IPS-20b (cell line): ENCODE results near the gene SPINK9.

ENCODE experiments used
- H3K27ac ChIP-seq: one replicate; pipeline ENCODE4 v1.5.1; 2013; ENCODE audit warnings: low read length
- H3K27me3 ChIP-seq: 2 replicates; pipeline ENCODE4 v1.6.1; 2013; ENCODE audit warnings: mild to moderate bottlenecking, low read length, inconsistent platforms; ENCODE audit not compliant: insufficient read depth
- H3K36me3 ChIP-seq: 2 replicates; pipeline ENCODE4 v1.6.1; 2013; ENCODE audit warnings: low read depth, mild to moderate bottlenecking, inconsistent platforms, low read length, moderate library complexity; ENCODE audit not compliant: insufficient read depth
- H3K4me1 ChIP-seq: 2 replicates; pipeline ENCODE4 v1.6.1; 2013; ENCODE audit warnings: mild to moderate bottlenecking, control low read depth, inconsistent platforms, low read length, moderate library complexity; ENCODE audit not compliant: insufficient read depth
- H3K4me3 ChIP-seq: 2 replicates; pipeline ENCODE4 v1.5.1; 2013; ENCODE audit warnings: mild to moderate bottlenecking, low read length, inconsistent platforms
- H3K9ac ChIP-seq: 2 replicates; pipeline ENCODE4 v1.6.1; 2013; ENCODE audit warnings: low read depth, mild to moderate bottlenecking, inconsistent platforms, low read length, moderate library complexity
- H3K9me3 ChIP-seq: 2 replicates; pipeline ENCODE4 v1.6.1; 2013; ENCODE audit warnings: mild to moderate bottlenecking, low read depth, low read length, inconsistent platforms; ENCODE audit not compliant: insufficient read depth

The SPINK9 gene

DNA sequence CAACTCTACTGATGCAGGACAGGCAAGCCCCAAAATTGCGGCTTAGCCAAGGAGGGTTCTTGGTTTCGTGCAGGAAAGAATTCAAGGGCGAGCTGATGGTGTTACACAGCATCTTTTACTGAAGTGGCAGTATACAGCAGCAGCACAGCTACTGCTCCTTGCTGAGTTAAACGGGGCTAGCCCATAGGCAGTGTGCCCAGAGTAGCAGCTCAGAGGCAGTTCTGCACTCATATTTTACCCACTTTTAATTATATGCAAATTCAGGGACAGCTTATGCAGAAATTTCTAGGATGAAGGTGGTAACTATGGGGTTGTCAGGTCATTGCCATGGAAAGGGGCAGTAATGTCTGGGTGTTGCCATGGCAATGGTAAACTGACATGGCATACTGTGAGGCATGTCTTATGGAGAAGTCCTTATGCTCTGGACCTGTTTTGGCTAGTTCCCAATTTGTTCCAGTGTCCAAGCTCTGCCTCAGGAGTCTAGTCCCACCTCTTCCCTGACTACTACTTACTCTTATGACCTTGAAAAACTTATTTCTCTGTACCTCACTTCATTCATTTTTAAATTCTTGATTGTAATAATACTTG is 2.0 kb upstream of the SPINK9 start:
- Histone ChIP-seq H3K9me3 (peaks cover 3% of the 10 kb centered on the region; the same call in 1 of the 2 replicates), H3K9ac (no peak overlapping the region), H3K36me3 (no peaks in the 10 kb centered on the region), H3K27ac (no peak overlapping the region), H3K4me1 (no peaks in the 10 kb centered on the region), H3K4me3 (no peak overlapping the region), H3K27me3 (no peaks in the 10 kb centered on the region)

DNA sequence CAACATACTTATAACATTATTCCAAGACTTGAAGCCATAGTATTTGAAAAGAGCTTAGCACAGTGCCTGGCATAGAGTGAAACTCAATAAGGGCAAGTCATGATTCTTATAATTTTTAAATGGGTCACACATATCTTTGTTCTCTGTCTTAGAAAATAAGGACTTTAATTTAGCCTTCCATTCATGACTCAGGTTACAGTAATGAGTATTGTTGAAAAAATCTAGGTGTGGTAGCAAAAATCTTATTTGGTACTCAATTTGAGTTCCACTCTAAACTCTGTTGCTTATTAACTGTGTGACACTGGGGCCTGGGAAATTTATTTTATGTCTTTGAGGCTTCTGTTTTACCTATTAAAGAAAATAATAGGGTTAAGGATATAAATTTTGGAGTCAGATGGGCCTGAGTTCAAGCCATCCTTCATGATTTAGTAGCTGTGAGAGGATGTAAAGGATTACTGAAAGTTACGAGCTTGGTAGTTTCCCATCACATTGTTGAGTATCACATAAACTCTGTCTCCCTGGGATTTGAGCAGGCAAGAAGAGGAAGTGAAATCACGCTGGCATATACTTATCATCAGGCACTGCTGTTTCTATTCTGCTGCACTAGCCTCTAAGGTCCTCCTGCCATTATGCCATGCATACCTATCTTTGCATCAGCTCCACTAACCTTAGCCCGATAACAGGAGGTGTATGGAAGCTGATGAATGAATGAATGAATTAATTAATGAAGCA is 1.5 kb downstream of the SPINK9 start:
- no peak overlapping the region for H3K4me3 ChIP-seq
- H3K9ac ChIP-seq = no peak overlapping the region
- no peaks in the 10 kb centered on the region for H3K36me3 ChIP-seq
- no peaks in the 10 kb centered on the region for H3K4me1 ChIP-seq
- H3K27ac ChIP-seq = no peak overlapping the region
- no peaks in the 10 kb centered on the region for H3K27me3 ChIP-seq
- no peaks in the 10 kb centered on the region for H3K9me3 ChIP-seq

DNA sequence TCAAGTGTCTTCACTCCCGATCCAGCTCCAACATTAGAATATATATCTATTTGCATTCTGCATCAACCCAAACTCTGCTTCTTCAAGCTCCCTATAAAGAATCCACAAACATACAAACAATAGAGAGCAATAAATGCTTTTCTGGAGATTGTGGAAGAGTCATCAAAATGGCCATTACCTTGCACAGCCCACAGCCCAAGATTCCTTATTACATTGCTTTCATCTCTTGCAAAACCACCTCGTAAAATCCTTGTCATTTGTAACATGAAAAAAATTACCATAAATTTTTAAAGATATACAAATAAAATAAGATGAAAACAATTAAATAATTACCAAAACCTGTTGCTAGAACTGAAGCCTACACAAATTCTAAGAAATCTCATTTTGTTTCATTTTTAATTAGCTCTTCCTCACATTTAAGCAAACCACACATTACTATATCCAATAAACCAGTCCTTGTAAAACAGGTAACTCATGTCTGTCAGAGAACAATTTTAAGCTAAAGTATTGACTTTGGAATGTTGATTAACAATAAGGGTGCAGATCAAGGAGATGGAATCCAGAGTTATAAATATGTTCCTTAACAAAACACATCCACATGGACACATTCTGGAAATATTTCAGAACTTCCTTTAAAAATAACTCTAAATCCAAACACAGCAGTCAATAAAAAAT is 7.1 kb downstream of the SPINK9 start:
- no peak overlapping the region for H3K4me3 ChIP-seq
- H3K9ac ChIP-seq = no peak overlapping the region
- no peaks in the 10 kb centered on the region for H3K4me1 ChIP-seq
- H3K27ac ChIP-seq = no peak overlapping the region
- H3K27me3 ChIP-seq = no peaks in the 10 kb centered on the region
- no peaks in the 10 kb centered on the region for H3K9me3 ChIP-seq
- no peaks in the 10 kb centered on the region for H3K36me3 ChIP-seq

DNA sequence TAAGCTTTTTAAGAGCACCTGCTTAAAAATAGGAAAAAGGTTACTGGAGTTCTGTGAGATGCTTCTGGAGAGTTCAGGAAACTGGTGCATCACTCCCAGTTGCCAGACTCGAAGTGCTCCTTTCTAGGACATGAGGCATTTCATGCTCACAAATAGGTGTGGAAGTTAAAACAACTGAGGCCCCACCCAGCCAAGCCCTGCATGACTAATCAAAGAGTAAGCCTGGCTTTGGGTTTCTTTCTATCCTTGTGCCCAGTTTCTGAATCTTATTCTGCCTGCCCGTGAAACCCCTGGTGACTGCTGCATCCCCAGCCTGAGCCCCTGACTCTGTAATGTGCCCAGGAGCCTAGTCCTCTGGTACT is 7.7 kb downstream of the SPINK9 start:
- Histone ChIP-seq H3K27ac (no peak overlapping the region), H3K9ac (no peak overlapping the region), H3K9me3 (no peaks in the 10 kb centered on the region), H3K36me3 (no peaks in the 10 kb centered on the region), H3K27me3 (no peaks in the 10 kb centered on the region), H3K4me3 (no peak overlapping the region), H3K4me1 (no peaks in the 10 kb centered on the region)

DNA sequence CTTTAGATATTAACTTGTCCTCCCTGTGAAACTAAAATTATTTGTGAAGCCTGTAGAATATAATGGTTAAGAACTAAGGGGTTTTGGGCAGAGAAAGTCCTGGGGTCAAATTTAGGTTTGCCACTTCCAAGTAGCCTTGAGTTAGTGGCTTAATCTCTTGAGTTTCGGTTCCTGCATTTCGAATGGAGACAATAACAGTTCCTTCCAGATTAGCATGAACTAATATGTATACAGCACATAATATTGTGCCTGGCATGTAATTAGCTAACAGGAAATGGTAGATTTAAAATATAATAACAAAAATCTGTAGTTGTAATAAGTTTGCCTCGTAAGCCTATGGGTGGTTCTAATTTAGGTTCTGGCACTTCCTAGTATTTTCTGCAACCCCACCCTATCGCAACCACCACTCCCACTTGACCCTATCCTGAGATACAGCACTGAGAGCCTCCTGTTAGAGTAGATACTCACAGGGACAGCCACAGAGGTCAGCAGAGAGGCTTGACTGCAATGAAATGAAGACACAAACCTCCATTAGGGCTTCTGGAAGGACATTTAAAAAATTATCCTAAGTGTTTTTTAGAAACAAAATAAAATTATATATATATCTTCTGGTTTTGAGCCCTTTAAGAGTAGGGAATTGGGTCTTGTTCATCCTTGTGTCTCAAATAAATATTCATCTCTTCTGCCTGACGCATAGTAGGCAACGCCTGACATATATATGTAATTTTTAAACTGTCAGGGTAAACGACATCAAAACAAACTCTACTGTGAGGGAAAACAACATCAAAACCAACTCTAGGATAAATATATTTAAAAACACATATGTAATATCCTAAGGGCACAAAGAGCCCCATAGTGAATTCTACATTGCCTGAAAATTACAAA is 8.5 kb downstream of the SPINK9 start:
- Histone ChIP-seq H3K9ac (no peak overlapping the region), H3K4me3 (no peak overlapping the region), H3K27ac (no peak overlapping the region), H3K36me3 (no peaks in the 10 kb centered on the region), H3K4me1 (no peaks in the 10 kb centered on the region), H3K27me3 (no peaks in the 10 kb centered on the region), H3K9me3 (no peaks in the 10 kb centered on the region)

DNA sequence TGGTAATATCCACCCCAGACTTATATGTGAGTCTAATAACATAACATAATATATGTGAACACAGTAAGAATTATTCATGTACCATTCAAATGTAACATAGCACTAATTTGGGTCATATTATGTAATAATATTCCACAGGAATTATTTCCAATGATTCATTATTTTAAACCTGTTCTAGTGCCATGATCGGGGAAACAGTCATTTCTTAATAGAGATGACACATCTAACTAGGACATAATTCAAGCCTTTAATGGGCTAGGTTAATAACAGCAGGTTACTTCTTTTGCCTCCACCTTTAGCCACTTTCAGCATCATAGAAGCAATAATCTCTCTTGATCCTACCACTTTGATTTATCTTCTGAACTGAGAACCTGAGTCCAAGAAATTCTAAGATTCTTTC is 12.3 kb downstream of the SPINK9 start:
- Histone ChIP-seq H3K4me3 (no peak overlapping the region), H3K27ac (no peak overlapping the region), H3K9me3 (no peaks in the 10 kb centered on the region), H3K9ac (no peak overlapping the region), H3K36me3 (no peaks in the 10 kb centered on the region), H3K4me1 (no peaks in the 10 kb centered on the region), H3K27me3 (no peaks in the 10 kb centered on the region)

DNA sequence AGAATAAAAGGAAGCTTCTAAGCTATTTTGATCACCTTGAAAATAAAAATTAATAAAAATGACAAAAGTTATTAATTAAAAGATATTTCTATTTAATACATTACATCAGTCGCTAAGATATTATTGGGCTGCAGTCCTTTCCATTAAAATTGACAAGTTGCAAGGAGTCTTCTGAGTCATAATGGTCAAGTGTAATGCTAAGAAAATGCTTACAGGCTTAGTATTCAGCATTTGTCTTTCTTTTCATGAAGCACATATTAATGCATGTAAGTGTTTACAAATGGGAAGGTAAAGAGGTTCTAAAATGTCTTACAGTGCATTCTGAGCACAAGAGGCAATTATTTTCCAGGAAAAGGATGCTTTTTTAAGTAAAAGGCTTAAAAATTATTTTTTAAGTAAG is 17.3 kb downstream of the SPINK9 start:
- H3K27me3 ChIP-seq = no peaks in the 10 kb centered on the region
- no peak overlapping the region for H3K27ac ChIP-seq
- no peaks in the 10 kb centered on the region for H3K9me3 ChIP-seq
- H3K4me1 ChIP-seq = no peaks in the 10 kb centered on the region
- no peaks in the 10 kb centered on the region for H3K36me3 ChIP-seq
- no peak overlapping the region for H3K9ac ChIP-seq
- H3K4me3 ChIP-seq = no peak overlapping the region

DNA sequence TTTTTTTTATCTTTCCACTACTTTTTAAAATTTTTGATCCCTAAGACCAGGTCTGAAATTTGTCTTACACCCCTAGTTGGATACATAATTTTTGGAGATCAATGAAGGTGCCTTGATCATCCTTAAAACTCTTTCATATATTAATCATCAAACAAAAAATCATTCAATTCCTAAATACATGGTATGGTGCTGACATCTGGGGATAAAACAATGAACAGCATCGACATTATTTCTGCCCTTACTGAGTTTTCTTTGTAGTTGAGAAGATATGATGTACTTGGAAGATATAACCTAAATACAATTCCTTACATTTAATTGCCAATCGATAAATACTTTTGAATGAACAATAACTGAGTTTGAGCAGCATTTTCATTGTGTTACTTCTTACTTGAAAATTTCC is 18.3 kb downstream of the SPINK9 start:
- no peak overlapping the region for H3K4me3 ChIP-seq
- no peak overlapping the region for H3K9ac ChIP-seq
- H3K27ac ChIP-seq = no peak overlapping the region
- no peaks in the 10 kb centered on the region for H3K9me3 ChIP-seq
- H3K36me3 ChIP-seq = no peaks in the 10 kb centered on the region
- no peaks in the 10 kb centered on the region for H3K27me3 ChIP-seq
- H3K4me1 ChIP-seq = no peaks in the 10 kb centered on the region

DNA sequence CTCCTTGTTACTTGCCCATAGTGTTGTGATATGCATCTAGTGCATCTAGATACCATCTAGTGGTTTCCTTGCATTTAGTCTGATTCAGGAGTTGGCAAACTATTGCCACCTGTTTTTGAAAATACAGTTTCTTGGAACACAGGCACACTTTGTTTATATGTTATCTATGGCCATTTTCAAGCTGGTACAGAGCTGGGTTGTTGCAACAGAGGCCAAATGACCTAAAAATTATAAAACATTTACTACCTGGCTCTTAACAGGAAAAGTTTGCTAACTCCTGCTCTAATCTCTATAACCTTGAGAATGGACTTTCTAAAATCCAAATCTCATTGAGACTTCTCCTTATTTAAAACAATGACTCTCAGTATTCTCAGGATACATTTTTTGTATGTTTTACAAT is 29.0 kb downstream of the SPINK9 start:
- H3K4me1 ChIP-seq = no peaks in the 10 kb centered on the region
- H3K4me3 ChIP-seq = no peak overlapping the region
- H3K27me3 ChIP-seq = no peaks in the 10 kb centered on the region
- H3K9me3 ChIP-seq = no peaks in the 10 kb centered on the region; the same call in 1 of the 2 replicates
- H3K9ac ChIP-seq = no peak overlapping the region
- H3K36me3 ChIP-seq = no peaks in the 10 kb centered on the region
- H3K27ac ChIP-seq = no peak overlapping the region

DNA sequence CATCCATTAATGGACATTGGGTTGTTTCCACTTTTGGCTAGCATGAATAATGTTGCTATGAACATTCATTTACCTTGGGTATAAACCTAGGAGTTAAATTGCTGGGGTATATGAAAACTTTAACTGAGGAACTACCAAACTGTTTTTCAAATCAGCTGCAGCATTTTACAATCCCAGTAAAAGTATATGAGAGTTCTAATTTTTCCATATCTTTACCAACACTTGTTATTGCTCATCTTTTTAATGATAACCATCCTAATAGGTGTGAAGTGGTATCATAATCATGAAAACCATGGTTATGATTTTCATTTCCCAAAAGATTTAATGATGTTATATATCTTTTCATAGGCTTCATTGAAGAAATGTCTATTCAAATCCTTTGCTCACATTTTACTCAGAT is 32.9 kb downstream of the SPINK9 start:
- no peaks in the 10 kb centered on the region for H3K27me3 ChIP-seq
- no peak overlapping the region for H3K9ac ChIP-seq
- H3K4me1 ChIP-seq = no peaks in the 10 kb centered on the region
- no peaks in the 10 kb centered on the region; the same call in 1 of the 2 replicates for H3K9me3 ChIP-seq
- H3K36me3 ChIP-seq = no peaks in the 10 kb centered on the region
- no peak overlapping the region for H3K27ac ChIP-seq
- no peak overlapping the region for H3K4me3 ChIP-seq

DNA sequence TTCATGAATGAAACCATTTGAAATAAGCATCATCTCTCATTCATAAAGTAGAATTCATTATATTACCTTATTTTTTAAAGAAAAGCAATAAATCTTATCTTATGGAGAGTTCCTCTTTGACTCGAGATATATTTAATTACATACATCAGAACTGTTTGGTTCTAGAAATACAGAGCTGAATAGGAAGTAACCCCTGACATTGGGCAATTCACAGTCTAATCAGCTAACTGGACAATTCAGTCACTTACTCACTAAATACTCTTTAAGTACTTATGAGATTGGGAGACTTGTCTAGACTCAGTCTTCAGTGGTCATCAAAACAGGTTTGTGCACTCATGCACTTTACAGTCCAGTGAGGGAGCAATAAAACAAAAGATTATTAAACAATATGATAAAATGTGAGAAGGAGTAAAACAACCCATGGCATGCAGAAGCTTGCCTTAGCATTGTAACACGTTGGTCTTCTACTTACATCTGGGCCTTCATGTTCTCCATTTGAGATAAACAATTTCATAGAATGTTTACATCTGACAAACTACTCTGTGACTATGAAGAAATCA is 36.9 kb downstream of the SPINK9 start:
- Histone ChIP-seq H3K4me1 (no peaks in the 10 kb centered on the region), H3K27me3 (no peaks in the 10 kb centered on the region), H3K27ac (no peak overlapping the region), H3K9me3 (no peaks in the 10 kb centered on the region; the same call in 1 of the 2 replicates), H3K36me3 (no peaks in the 10 kb centered on the region), H3K4me3 (no peak overlapping the region), H3K9ac (no peak overlapping the region)
